SK-N-SH (cell line): Measurements from ENCODE around the gene AHDC1. TPM values are rescaled to one million over a fixed set of nuclear protein-coding genes. Genes with fewer than 3 reads are reported as not detected.
A peak's percentile ranks its signal among the peaks of the same experiment; 100 is the strongest.

Source experiments
- CTCF ChIA-PET: fragments of 300-600, 350-600 bp; formaldehyde crosslinking; extraction: SDS; loops from one replicate; lab custom pipeline; 2021; lab: Yijun Ruan, JAX
- POLR2A ChIA-PET: fragments of 350-600 bp; sonication (Branson Sonifier 250); formaldehyde crosslinking; extraction: SDS; loops from one replicate; lab custom pipeline; 2020; ENCODE audit warnings: antibody characterized with exemption, inconsistent platforms; lab: Yijun Ruan, JAX
- DNase-seq: peaks from one replicate; pipeline ENCODE4 v3.0.0; 2012
- H2AFZ ChIP-seq: fragments of 200-600 bp; sonication (generic); 2 replicates; pipeline ENCODE4 v1.8.1; 2016; ENCODE audit warnings: antibody characterized with exemption, mild to moderate bottlenecking, low read depth
- H3F3A ChIP-seq: fragments of 200-600 bp; sonication (generic); replicated peaks from 2 replicates; pipeline ENCODE3; 2016; ENCODE audit warnings: antibody characterized with exemption, mild to moderate bottlenecking; ENCODE audit not compliant: insufficient read depth
- H3K27ac ChIP-seq, 2 experiments: fragments of 200-500 bp in 1 of 2; fragments of 200-600 bp in 1 of 2; sonication (Bioruptor generic) in 1 of 2; sonication (generic), shearing (Covaris generic) in 1 of 2; 2 replicates each; pipeline versions ENCODE4 v1.5.1 to v1.6.1; 2014 to 2016; ENCODE audit warnings: low read depth in 2 of 2, inconsistent platforms in 1 of 2, low read length in 1 of 2, mild to moderate bottlenecking in 1 of 2, mixed read lengths in 1 of 2
- H3K27me3 ChIP-seq: fragments of 200-600 bp; sonication (generic), shearing (Covaris generic); 2 replicates; pipeline ENCODE4 v1.6.1; 2016; ENCODE audit warnings: mixed run types; ENCODE audit not compliant: insufficient read depth
- H3K36me3 ChIP-seq, 2 experiments: fragments of 200-500 bp in 1 of 2; fragments of 200-600 bp in 1 of 2; sonication (Bioruptor generic) in 1 of 2; sonication (generic) in 1 of 2; replicated peaks in 1 of 2; 2 replicates each; pipeline versions ENCODE3 to v1.5.1; 2014 to 2016; ENCODE audit warnings: low read length in 1 of 2, mild to moderate bottlenecking in 1 of 2; ENCODE audit not compliant: insufficient read depth in 2 of 2, control insufficient read depth in 1 of 2
- H3K4me1 ChIP-seq, 2 experiments: fragments of 200-500 bp in 1 of 2; fragments of 200-600 bp in 1 of 2; sonication (Bioruptor generic) in 1 of 2; sonication (generic), shearing (Covaris generic) in 1 of 2; 2 replicates each; pipeline versions ENCODE4 v1.5.1 to v1.6.1; 2014 to 2016; ENCODE audit warnings: low read depth in 1 of 2, low read length in 1 of 2, mixed run types in 1 of 2; ENCODE audit not compliant: insufficient read depth in 2 of 2, control insufficient read depth in 1 of 2
- H3K4me2 ChIP-seq: fragments of 200-600 bp; sonication (generic), shearing (Covaris generic); 2 replicates; pipeline ENCODE4 v1.6.1; 2017; ENCODE audit warnings: mixed run types
- H3K4me3 ChIP-seq, 2 experiments: fragments of 200-500 bp in 1 of 2; fragments of 200-600 bp in 1 of 2; sonication (Bioruptor generic) in 1 of 2; sonication (generic), shearing (Covaris generic) in 1 of 2; 2 replicates each; pipeline versions ENCODE4 v1.5.1 to v1.8.1; 2014 to 2016; ENCODE audit warnings: low read depth in 2 of 2, inconsistent platforms in 1 of 2, low read length in 1 of 2, mild to moderate bottlenecking in 1 of 2, mixed read lengths in 1 of 2, moderate library complexity in 1 of 2
- H3K79me2 ChIP-seq: fragments of 200-600 bp; sonication (generic); 2 replicates; pipeline ENCODE4 v1.8.1; 2017; ENCODE audit warnings: mild to moderate bottlenecking; ENCODE audit not compliant: insufficient read depth
- H3K9ac ChIP-seq: fragments of 200-600 bp; sonication (generic); 2 replicates; pipeline ENCODE4 v1.6.1; 2017; ENCODE audit warnings: mixed run types
- H3K9me2 ChIP-seq: fragments of 200-600 bp; sonication (generic); 2 replicates; pipeline ENCODE4 v1.6.1; 2017; ENCODE audit warnings: mixed run types
- H3K9me3 ChIP-seq: fragments of 200-600 bp; sonication (generic); 2 replicates; pipeline ENCODE4 v1.6.1; 2017; ENCODE audit warnings: mixed run types, mild to moderate bottlenecking, moderate library complexity
- H4K20me1 ChIP-seq: fragments of 200-600 bp; sonication (generic); 2 replicates; pipeline ENCODE4 v1.6.1; 2017; ENCODE audit warnings: mild to moderate bottlenecking, mixed run types; ENCODE audit not compliant: insufficient read depth
- ELF1 ChIP-seq: IDR thresholded peaks from 2 replicates; pipeline ENCODE4 v1.4.0; 2012
- EP300 ChIP-seq, 2 experiments: IDR thresholded peaks; 2 replicates each; pipeline versions ENCODE4 v1.4.0 to v1.6.1; 2012; ENCODE audit warnings: borderline replicate concordance in 1 of 2, low read depth in 1 of 2, low read length in 1 of 2
- FOSL2 ChIP-seq: IDR thresholded peaks from 2 replicates; pipeline ENCODE4 v1.4.0; 2012; ENCODE audit warnings: low read depth, mild to moderate bottlenecking, moderate library complexity, borderline replicate concordance
- JUND ChIP-seq: IDR thresholded peaks from 2 replicates; pipeline ENCODE4 v1.4.0; 2012
- MEF2A ChIP-seq: IDR thresholded peaks from 2 replicates; pipeline ENCODE4 v1.4.0; 2012; ENCODE audit warnings: low read depth, borderline replicate concordance
- MXI1 ChIP-seq: IDR thresholded peaks from 2 replicates; pipeline ENCODE4 v1.6.1; 2012; ENCODE audit warnings: mild to moderate bottlenecking, low read depth, low read length, improper control_type of control experiment
- NFIC ChIP-seq: IDR thresholded peaks from 2 replicates; pipeline ENCODE4 v1.4.0; 2012; ENCODE audit warnings: borderline replicate concordance
- NRF1 ChIP-seq: IDR thresholded peaks from 2 replicates; pipeline ENCODE4 v1.6.1; 2012; ENCODE audit warnings: low read depth, mild to moderate bottlenecking, low read length
- POLR2AphosphoS5 ChIP-seq: IDR thresholded peaks from 2 replicates; pipeline ENCODE4 v1.6.1; 2012; ENCODE audit warnings: low read depth, low read length
- RCOR1 ChIP-seq: fragments of 150-350 bp; IDR thresholded peaks from 2 replicates; pipeline ENCODE4 v1.6.1; 2017; ENCODE audit warnings: antibody characterized with exemption, low read length
- SIN3A ChIP-seq: IDR thresholded peaks from 2 replicates; pipeline ENCODE4 v1.6.1; 2012; ENCODE audit warnings: low read depth, mild to moderate bottlenecking, low read length, moderate library complexity, borderline replicate concordance
- TAF1 ChIP-seq: IDR thresholded peaks from 2 replicates; pipeline ENCODE4 v1.6.1; 2012; ENCODE audit warnings: low read depth, mild to moderate bottlenecking, low read length, moderate library complexity, borderline replicate concordance
- TCF12 ChIP-seq: IDR thresholded peaks from 2 replicates; pipeline ENCODE4 v1.4.0; 2012
- TEAD4 ChIP-seq: IDR thresholded peaks from 2 replicates; pipeline ENCODE4 v1.4.0; 2012; ENCODE audit warnings: mild to moderate bottlenecking, borderline replicate concordance; ENCODE audit not compliant: insufficient read depth
- YY1 ChIP-seq: IDR thresholded peaks from 2 replicates; pipeline ENCODE4 v1.4.0; 2012; ENCODE audit warnings: low read depth, mild to moderate bottlenecking
- WGBS: methylation state at CpG from one replicate; pipeline ENCODE4 v1.1.6; 2017; ENCODE audit warnings: low lambda C conversion rate; 5-methylcytosine and 5-hydroxymethylcytosine counted together
- polyA plus RNA-seq, 3 experiments: library from polyadenylated mRNA; depleted of rRNA; stranded (reverse); fragments of >200 nt; gene quantifications; 2 replicates each; pipeline ENCODE4 v1.2.3, GENCODE V29; 2012
- TF ChIP-seq, protein P1 (sequence below): fragments of 200-600 bp; sonication (generic); IDR thresholded peaks from 2 replicates; pipeline ENCODE4 v1.6.1; 2017; ENCODE audit warnings: antibody characterized with exemption, mild to moderate bottlenecking, moderate library complexity
- TF ChIP-seq, protein P2 (sequence below): IDR thresholded peaks from 2 replicates; pipeline ENCODE4 v1.4.0; 2012; ENCODE audit warnings: low read depth
- TF ChIP-seq, protein P3 (sequence below): IDR thresholded peaks from 2 replicates; pipeline ENCODE4 v1.4.0; 2012; ENCODE audit warnings: low read depth, borderline replicate concordance

The AHDC1 gene
- polyA plus RNA-seq, 1 of the 3 experiments (the other 2 are of a cell fraction) = 8.5 TPM

DNA sequence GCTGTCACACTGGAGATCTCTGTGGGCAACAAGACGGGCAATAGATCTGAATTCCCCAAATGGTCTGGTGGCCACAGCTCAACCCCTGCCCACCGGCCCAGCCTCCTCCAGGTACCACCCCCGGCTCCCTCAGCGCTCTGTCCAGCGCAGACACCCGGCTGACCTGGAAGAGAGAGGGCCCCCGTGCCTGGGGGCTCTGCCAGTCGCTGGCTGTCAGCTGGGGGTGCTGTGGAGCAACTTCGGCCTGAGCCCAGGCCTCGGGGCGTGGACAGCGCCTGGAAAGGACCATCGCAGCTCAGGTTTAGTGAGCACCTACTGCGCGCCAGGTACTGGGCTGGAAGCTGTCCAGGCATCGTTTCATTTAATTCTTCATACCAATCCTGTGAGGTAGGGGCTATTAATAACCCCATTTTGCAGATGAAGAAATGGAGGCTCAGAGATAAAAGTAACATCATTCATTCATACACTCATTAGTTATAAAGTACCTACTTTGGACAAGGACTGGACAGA lies 51.0 kb downstream of the AHDC1 start:
- Histone ChIP-seq H3K27me3 (no peaks in the 10 kb centered on the region), H3K9me2 (no peaks in the 10 kb centered on the region), H3K4me2 (no peak overlapping the region), H3F3A (peaks cover 3% of the 10 kb centered on the region), H3K36me3 (peaks cover 8 to 46% of the 10 kb centered on the region in 2 experiments), H3K4me3 (no peak overlapping the region), H3K79me2 (peaks cover 16% of the 10 kb centered on the region; the same call in 1 of the 2 replicates), H2AFZ (no peak overlapping the region), H3K9ac (no peak overlapping the region), H4K20me1 (no peaks in the 10 kb centered on the region), H3K4me1 (peaks cover 7 to 10% of the 10 kb centered on the region in 2 experiments; a peak in 3 of 4 replicates), H3K9me3 (no peaks in the 10 kb centered on the region), H3K27ac (no peak overlapping the region)
- no peak for DNase-seq
- TF ChIP-seq, protein P1, sequence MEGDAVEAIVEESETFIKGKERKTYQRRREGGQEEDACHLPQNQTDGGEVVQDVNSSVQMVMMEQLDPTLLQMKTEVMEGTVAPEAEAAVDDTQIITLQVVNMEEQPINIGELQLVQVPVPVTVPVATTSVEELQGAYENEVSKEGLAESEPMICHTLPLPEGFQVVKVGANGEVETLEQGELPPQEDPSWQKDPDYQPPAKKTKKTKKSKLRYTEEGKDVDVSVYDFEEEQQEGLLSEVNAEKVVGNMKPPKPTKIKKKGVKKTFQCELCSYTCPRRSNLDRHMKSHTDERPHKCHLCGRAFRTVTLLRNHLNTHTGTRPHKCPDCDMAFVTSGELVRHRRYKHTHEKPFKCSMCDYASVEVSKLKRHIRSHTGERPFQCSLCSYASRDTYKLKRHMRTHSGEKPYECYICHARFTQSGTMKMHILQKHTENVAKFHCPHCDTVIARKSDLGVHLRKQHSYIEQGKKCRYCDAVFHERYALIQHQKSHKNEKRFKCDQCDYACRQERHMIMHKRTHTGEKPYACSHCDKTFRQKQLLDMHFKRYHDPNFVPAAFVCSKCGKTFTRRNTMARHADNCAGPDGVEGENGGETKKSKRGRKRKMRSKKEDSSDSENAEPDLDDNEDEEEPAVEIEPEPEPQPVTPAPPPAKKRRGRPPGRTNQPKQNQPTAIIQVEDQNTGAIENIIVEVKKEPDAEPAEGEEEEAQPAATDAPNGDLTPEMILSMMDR = peak; percentile 11; the same call in 1 of the 2 replicates
- TF ChIP-seq EP300 (IDR thresholded peaks at IDR 0.05; ENCODE audit: borderline replicate concordance in 1 of 2, low read depth in 1 of 2, low read length in 1 of 2) = no peak
- 94% methylated on average over 9 of the region's 16 CpGs for WGBS
- ChIA-PET CTCF (interaction anchor here (0.9 to 24.8 kb wide), 5 partner anchors 11 to 50 kb away, joined by 3 to 603 read pairs (median 131); partner anchors contain the start of gene AHDC1), POLR2A (interaction anchor here (0.5 kb wide), 1 partner anchor 62 kb away, joined by 3 read pairs; no protein-coding TSS in a partner anchor)

DNA sequence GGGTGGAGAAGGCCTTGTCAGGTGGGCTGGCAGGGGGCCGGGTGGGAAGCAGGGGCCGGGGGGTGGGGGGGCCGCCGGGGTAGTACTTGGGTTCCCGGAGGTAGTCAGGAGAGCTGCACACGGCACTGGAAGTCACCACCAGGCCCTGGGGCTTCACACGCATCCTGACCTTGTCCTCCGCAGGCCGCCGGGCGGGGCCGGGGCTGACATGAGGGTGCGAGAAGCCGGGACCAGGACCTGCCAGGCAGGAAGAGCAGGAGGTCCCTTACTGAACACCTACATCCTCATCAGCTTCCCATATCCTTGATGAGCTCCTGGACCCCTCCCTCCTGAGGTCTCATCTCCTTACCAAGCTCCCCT lies 52.0 kb downstream of the AHDC1 start:
- H3K9ac ChIP-seq = no peak overlapping the region
- peaks cover 0 to under 1% of the 10 kb centered on the region in 2 experiments; a peak in 2 of 4 replicates for H3K4me1 ChIP-seq
- no peak overlapping the region for H2AFZ ChIP-seq
- H3K9me2 ChIP-seq = no peaks in the 10 kb centered on the region
- H3K4me2 ChIP-seq = no peak overlapping the region
- peaks cover 8 to 56% of the 10 kb centered on the region in 2 experiments for H3K36me3 ChIP-seq
- no peaks in the 10 kb centered on the region for H4K20me1 ChIP-seq
- WGBS = 100% methylated on average over 5 of the region's 14 CpGs
- CTCF ChIA-PET = interaction anchor here (0.9 to 24.8 kb wide), 4 partner anchors 9 to 51 kb away, joined by 3 to 603 read pairs (median 90); partner anchors contain the start of gene AHDC1
- H3K27me3 ChIP-seq = no peaks in the 10 kb centered on the region
- no peak for TF ChIP-seq TCF12
- TF ChIP-seq MEF2A = no peak
- TF ChIP-seq ELF1 = no peak
- TF ChIP-seq NRF1 = no peak
- TF ChIP-seq, protein P2, sequence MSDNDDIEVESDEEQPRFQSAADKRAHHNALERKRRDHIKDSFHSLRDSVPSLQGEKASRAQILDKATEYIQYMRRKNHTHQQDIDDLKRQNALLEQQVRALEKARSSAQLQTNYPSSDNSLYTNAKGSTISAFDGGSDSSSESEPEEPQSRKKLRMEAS = no peak
- no peak for TF ChIP-seq MXI1
- TF ChIP-seq RCOR1 = no peak
- TF ChIP-seq FOSL2 = no peak
- no peak for TF ChIP-seq SIN3A
- TF ChIP-seq JUND = no peak
- TF ChIP-seq YY1 = no peak
- no peak for TF ChIP-seq NFIC
- TF ChIP-seq POLR2AphosphoS5 = no peak
- TF ChIP-seq TEAD4 = no peak
- TF ChIP-seq, protein P3, sequence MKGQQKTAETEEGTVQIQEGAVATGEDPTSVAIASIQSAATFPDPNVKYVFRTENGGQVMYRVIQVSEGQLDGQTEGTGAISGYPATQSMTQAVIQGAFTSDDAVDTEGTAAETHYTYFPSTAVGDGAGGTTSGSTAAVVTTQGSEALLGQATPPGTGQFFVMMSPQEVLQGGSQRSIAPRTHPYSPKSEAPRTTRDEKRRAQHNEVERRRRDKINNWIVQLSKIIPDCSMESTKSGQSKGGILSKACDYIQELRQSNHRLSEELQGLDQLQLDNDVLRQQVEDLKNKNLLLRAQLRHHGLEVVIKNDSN = no peak
- TF ChIP-seq TAF1 = no peak
- TF ChIP-seq, all 33 proteins: peak for 0
- peaks cover 16% of the 10 kb centered on the region; the same call in 1 of the 2 replicates for H3K79me2 ChIP-seq
- POLR2A ChIA-PET = interaction anchor here (0.9 kb wide), 1 partner anchor 10 kb away, joined by 3 read pairs; no protein-coding TSS in a partner anchor
- no peaks in the 10 kb centered on the region for H3F3A ChIP-seq
- no peaks in the 10 kb centered on the region for H3K9me3 ChIP-seq
- H3K27ac ChIP-seq = no peak overlapping the region
- no peak overlapping the region for H3K4me3 ChIP-seq
- no peak for DNase-seq
